ENCODE data around the gene CLTCL1. TPM values are rescaled to one million over a fixed set of nuclear protein-coding genes. Genes with fewer than 3 reads are reported as not detected.

CLTCL1 gene
- total and polyA plus RNA-seq, 3 donors from 2014 or later, result 46.6 to 107 (median 54.4) TPM

DNA sequence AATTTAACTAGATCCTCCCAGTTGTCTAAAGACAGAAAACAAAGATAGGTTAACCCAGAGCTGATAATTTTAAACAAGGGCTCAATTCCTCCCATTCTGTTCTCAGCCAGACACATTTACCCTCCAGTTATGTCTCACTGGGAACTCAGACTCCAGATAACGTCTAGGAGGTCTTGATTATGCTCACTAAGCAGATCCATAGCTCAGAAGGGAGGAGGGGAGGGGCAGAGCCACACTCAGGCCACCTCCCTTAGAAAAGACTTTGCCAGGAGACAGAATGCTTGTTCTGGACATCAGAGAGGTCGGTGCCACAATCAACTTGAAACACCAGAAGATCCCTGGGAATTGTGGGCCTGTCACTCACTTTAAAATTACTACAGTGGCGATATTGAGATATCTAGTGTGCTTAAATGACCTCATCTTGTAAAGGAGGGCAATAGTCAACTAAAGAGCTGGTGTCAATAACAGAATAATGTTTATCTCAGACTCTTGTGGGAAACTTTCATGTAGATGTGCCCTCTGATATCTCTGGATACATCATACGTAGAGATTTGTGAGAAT, 83.2 kb downstream of the CLTCL1 start:
- DNase-seq, result no peak
- Histone ChIP-seq H3K27ac (no peak overlapping the region), H3K9me3 (no peaks in the 10 kb centered on the region), H3K4me1 (no peaks in the 10 kb centered on the region), H3K4me3 (no peak overlapping the region), H3K27me3 (no peaks in the 10 kb centered on the region), H3K36me3 (ENCODE audit: low read depth, missing control alignments) (no peaks in the 10 kb centered on the region)
- TF ChIP-seq POLR2A (IDR thresholded peaks at IDR 0.05), result no peak
- TF ChIP-seq, protein P1, sequence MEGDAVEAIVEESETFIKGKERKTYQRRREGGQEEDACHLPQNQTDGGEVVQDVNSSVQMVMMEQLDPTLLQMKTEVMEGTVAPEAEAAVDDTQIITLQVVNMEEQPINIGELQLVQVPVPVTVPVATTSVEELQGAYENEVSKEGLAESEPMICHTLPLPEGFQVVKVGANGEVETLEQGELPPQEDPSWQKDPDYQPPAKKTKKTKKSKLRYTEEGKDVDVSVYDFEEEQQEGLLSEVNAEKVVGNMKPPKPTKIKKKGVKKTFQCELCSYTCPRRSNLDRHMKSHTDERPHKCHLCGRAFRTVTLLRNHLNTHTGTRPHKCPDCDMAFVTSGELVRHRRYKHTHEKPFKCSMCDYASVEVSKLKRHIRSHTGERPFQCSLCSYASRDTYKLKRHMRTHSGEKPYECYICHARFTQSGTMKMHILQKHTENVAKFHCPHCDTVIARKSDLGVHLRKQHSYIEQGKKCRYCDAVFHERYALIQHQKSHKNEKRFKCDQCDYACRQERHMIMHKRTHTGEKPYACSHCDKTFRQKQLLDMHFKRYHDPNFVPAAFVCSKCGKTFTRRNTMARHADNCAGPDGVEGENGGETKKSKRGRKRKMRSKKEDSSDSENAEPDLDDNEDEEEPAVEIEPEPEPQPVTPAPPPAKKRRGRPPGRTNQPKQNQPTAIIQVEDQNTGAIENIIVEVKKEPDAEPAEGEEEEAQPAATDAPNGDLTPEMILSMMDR (IDR thresholded peaks at IDR 0.05), result no peak
- WGBS, 2 donors, result 72 to 75% methylated on average over 4 of the region's 4 CpGs
- intact Hi-C loops (cut with DNase I; ENCODE audit: low total_unique reads), result no loop called here

GRCh38 chr22:19207884-19208283, 83.6 kb downstream of the CLTCL1 start:
- no peaks in the 10 kb centered on the region for H3K9me3 ChIP-seq
- TF ChIP-seq, protein P1 (IDR thresholded peaks at IDR 0.05), result no peak
- TF ChIP-seq POLR2A (IDR thresholded peaks at IDR 0.05), result no peak
- no peak for DNase-seq
- no peaks in the 10 kb centered on the region for H3K27me3 ChIP-seq
- intact Hi-C loops (cut with DNase I; ENCODE audit: low total_unique reads), result no loop called here
- H3K4me3 ChIP-seq, result no peak overlapping the region
- H3K27ac ChIP-seq, result no peak overlapping the region
- H3K4me1 ChIP-seq, result no peaks in the 10 kb centered on the region
- 77 to 78% methylated on average over 5 of the region's 5 CpGs for WGBS, 2 donors
- H3K36me3 ChIP-seq (ENCODE audit: low read depth, missing control alignments), result no peaks in the 10 kb centered on the region

DNA sequence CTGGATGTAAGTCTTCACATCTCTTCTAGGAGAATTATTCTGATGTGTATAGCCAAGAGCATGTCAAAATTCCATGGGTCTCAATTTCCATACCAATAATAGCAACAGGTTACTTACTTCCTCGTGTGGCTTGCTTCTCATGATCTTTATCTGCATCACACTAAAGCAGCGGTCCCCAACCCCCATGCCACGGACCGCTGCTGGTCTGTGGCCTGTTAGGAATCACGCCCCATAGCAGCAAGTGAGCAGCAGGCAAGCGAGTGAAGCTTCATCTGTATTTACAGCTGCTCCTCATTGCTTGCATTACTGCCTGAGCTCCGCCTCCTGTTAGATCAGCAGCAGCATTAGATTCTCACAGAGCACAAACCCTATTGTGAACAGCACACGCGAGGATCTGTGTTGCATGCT, 84.1 kb downstream of the CLTCL1 start:
- DNase-seq, result no peak
- 90% methylated on average over 9 of the region's 9 CpGs for WGBS, 2 donors
- TF ChIP-seq POLR2A (IDR thresholded peaks at IDR 0.05), result no peak
- TF ChIP-seq, protein P1 (IDR thresholded peaks at IDR 0.05), result no peak
- no peaks in the 10 kb centered on the region for H3K9me3 ChIP-seq
- no peaks in the 10 kb centered on the region for H3K4me1 ChIP-seq
- no peaks in the 10 kb centered on the region for H3K36me3 ChIP-seq (ENCODE audit: low read depth, missing control alignments)
- no peaks in the 10 kb centered on the region for H3K27me3 ChIP-seq
- H3K4me3 ChIP-seq, result no peak overlapping the region
- intact Hi-C loops (cut with DNase I; ENCODE audit: low total_unique reads), result no loop called here
- no peak overlapping the region for H3K27ac ChIP-seq

DNA sequence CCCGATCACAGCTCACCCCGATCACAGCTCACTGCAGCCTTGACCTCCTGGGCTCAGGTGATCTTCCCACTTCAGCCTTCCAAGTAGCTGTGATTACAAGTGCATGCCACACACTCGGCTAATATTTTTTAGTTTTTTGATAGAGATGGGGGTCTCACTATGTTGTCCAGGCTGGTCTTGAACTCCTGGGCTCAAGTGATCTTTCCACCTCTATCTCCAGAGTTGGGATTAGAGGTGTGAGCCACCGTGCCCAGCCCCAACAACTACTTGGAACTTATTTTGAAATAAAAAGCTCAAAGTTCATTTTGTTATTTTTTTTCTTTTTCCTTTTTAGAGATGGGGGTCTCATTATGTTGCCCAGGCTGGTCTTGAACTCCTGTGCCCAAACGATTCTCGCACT, 85.2 kb downstream of the CLTCL1 start:
- intact Hi-C loops (cut with DNase I; ENCODE audit: low total_unique reads), result no loop called here
- WGBS, 2 donors, result 95 to 96% methylated on average over 6 of the region's 6 CpGs

More for the DNA sequence above, 85.2 kb downstream of the CLTCL1 start:
- no peak for DNase-seq
- no peak overlapping the region for H3K27ac ChIP-seq
- no peak overlapping the region for H3K4me3 ChIP-seq
- no peaks in the 10 kb centered on the region for H3K36me3 ChIP-seq (ENCODE audit: low read depth, missing control alignments)
- no peaks in the 10 kb centered on the region for H3K4me1 ChIP-seq
- no peak for TF ChIP-seq POLR2A (IDR thresholded peaks at IDR 0.05)
- TF ChIP-seq, protein P1 (IDR thresholded peaks at IDR 0.05), result no peak
- no peaks in the 10 kb centered on the region for H3K27me3 ChIP-seq
- no peaks in the 10 kb centered on the region for H3K9me3 ChIP-seq

All from testis (tissue), 3 donors.